ENCODE measurements around the gene AMPD3. TPM values are rescaled to one million over a fixed set of nuclear protein-coding genes. Genes with fewer than 3 reads are reported as not detected.

AMPD3 gene
- polyA plus RNA-seq, 1 experiment, result 19.6 TPM

GRCh38 chr11:10447445-10447844, 7.6 kb upstream of the AMPD3 start:
- POLR2A ChIA-PET, result no interaction called here
- DNase-seq (ENCODE audit: low read depth, low spot score), result no peak
- Histone ChIP-seq H3K9me3 (ENCODE audit: control insufficient read depth, insufficient read depth, low read length) (no peaks in the 10 kb centered on the region; the same call in 1 of the 2 replicates), H3K27me3 (ENCODE audit: control insufficient read depth, insufficient read depth, low read length) (no peaks in the 10 kb centered on the region), H3K27ac (ENCODE audit: low read depth, low read length) (no peak overlapping the region), H3K4me3 (ENCODE audit: low read depth, low read length) (no peak overlapping the region)
- CTCF ChIA-PET, result no interaction called here
- no peak for TF ChIP-seq CTCF (IDR thresholded peaks at IDR 0.05; ENCODE audit: low read depth, low read length)

- no peak for DNase-seq (ENCODE audit: low read depth, low spot score)
- ChIA-PET POLR2A (no interaction called here), CTCF (interaction anchor here (1.6 kb wide), 1 partner anchor 286 kb away, joined by 3 read pairs; no protein-coding TSS in a partner anchor)
- peak overlapping the region; percentile 21 for H3K27ac ChIP-seq (ENCODE audit: low read depth, low read length)
- peak overlapping the region; percentile 31 for H3K4me3 ChIP-seq (ENCODE audit: low read depth, low read length)
- no peaks in the 10 kb centered on the region for H3K27me3 ChIP-seq (ENCODE audit: control insufficient read depth, insufficient read depth, low read length)
- H3K9me3 ChIP-seq (ENCODE audit: control insufficient read depth, insufficient read depth, low read length), result no peaks in the 10 kb centered on the region; the same call in 1 of the 2 replicates
- TF ChIP-seq CTCF (IDR thresholded peaks at IDR 0.05; ENCODE audit: low read depth, low read length), result peak; percentile 47
These were observed 4.3 kb upstream of the AMPD3 start for GRCh38 chr11:10450462-10451425.

- Histone ChIP-seq H3K4me3 (ENCODE audit: low read depth, low read length) (no peak overlapping the region), H3K9me3 (ENCODE audit: control insufficient read depth, insufficient read depth, low read length) (no peaks in the 10 kb centered on the region; the same call in 1 of the 2 replicates), H3K27me3 (ENCODE audit: control insufficient read depth, insufficient read depth, low read length) (no peaks in the 10 kb centered on the region), H3K27ac (ENCODE audit: low read depth, low read length) (peak overlapping the region; percentile 21)
- TF ChIP-seq CTCF (IDR thresholded peaks at IDR 0.05; ENCODE audit: low read depth, low read length), result no peak
- DNase-seq (ENCODE audit: low read depth, low spot score), result no peak
- ChIA-PET CTCF (interaction anchor here (0.8 to 1.6 kb wide), 2 partner anchors 45 to 285 kb away, joined by 3 to 4 read pairs; no protein-coding TSS in a partner anchor), POLR2A (no interaction called here)
These were observed 3.5 kb upstream of the AMPD3 start for GRCh38 chr11:10451426-10452116.

- no peak for DNase-seq (ENCODE audit: low read depth, low spot score)
- Histone ChIP-seq H3K27ac (ENCODE audit: low read depth, low read length) (no peak overlapping the region), H3K9me3 (ENCODE audit: control insufficient read depth, insufficient read depth, low read length) (no peaks in the 10 kb centered on the region; the same call in 1 of the 2 replicates), H3K4me3 (ENCODE audit: low read depth, low read length) (no peak overlapping the region), H3K27me3 (ENCODE audit: control insufficient read depth, insufficient read depth, low read length) (no peaks in the 10 kb centered on the region)
- POLR2A ChIA-PET, result no interaction called here
- TF ChIP-seq CTCF (IDR thresholded peaks at IDR 0.05; ENCODE audit: low read depth, low read length), result no peak
- CTCF ChIA-PET, result interaction anchor here (0.8 to 1.6 kb wide), 3 partner anchors 46 to 284 kb away, joined by 3 to 4 read pairs (median 3); no protein-coding TSS in a partner anchor
These were observed 2.8 kb upstream of the AMPD3 start for GRCh38 chr11:10452211-10452767.

Data from AG04450 (cell line).